CD1c-positive myeloid dendritic cell (primary cell): ENCODE results near the gene ZNF19.
"Not testable (repeated sequence)": the region's sequence is repeated elsewhere in the genome, so short reads cannot be mapped to it uniquely, and the experiment has no call there.

Experiments used
- DNase-seq: peaks from one replicate; pipeline ENCODE4 v3.0.0-alpha.2; 2016; ENCODE audit errors: extremely low spot score

ZNF19 gene

GRCh38 chr16:71489122-71489521 lies at the start of gene ZNF19:
Gene ZNF19 (minus strand): TSS chr16:71489324. CDS start chr16:71482114, 7,210 bp downstream.
- no peak for DNase-seq

- peak; percentile 31 for DNase-seq
Measured at GRCh38 chr16:71537643-71538042, 48.5 kb upstream of the ZNF19 start.

GRCh38 chr16:71536752-71537499 lies 47.8 kb upstream of the ZNF19 start:
- DNase-seq = no peak

GRCh38 chr16:71532366-71532765 lies 43.2 kb upstream of the ZNF19 start:
- DNase-seq = no peak

- no peak for DNase-seq
Measured at GRCh38 chr16:71528863-71529262, 39.7 kb upstream of the ZNF19 start.

- no peak for DNase-seq
Measured at GRCh38 chr16:71528257-71528656, 39.1 kb upstream of the ZNF19 start.

- DNase-seq = no peak
Measured at GRCh38 chr16:71526111-71526631, 37.0 kb upstream of the ZNF19 start, which contains the start of gene CHST4. Gene CHST4 (plus strand): TSS chr16:71526426. CDS start chr16:71536678, 10,252 bp downstream.

- DNase-seq = no peak
Measured at GRCh38 chr16:71524566-71525553, 35.7 kb upstream of the ZNF19 start.

- no peak for DNase-seq
Measured at GRCh38 chr16:71520550-71520949, 31.4 kb upstream of the ZNF19 start.

GRCh38 chr16:71515026-71515425 lies 25.9 kb upstream of the ZNF19 start:
- no peak for DNase-seq

- DNase-seq = no peak
Measured at GRCh38 chr16:71514476-71514875, 25.4 kb upstream of the ZNF19 start.

- no peak for DNase-seq
Measured at GRCh38 chr16:71513302-71513701, 24.2 kb upstream of the ZNF19 start.

- no peak for DNase-seq
Measured at GRCh38 chr16:71507061-71507460, 17.9 kb upstream of the ZNF19 start.

- DNase-seq = no peak
Measured at GRCh38 chr16:71504901-71505300, 15.8 kb upstream of the ZNF19 start.

GRCh38 chr16:71504051-71504450 lies 14.9 kb upstream of the ZNF19 start:
- DNase-seq = not testable (repeated sequence)

- no peak for DNase-seq
Measured at GRCh38 chr16:71501547-71501946, 12.4 kb upstream of the ZNF19 start.

- no peak for DNase-seq
Measured at GRCh38 chr16:71500964-71501363, 11.8 kb upstream of the ZNF19 start.

- peak; percentile 62 for DNase-seq
Measured at GRCh38 chr16:71499775-71500364, 10.7 kb upstream of the ZNF19 start.

GRCh38 chr16:71498031-71498430 lies 8.9 kb upstream of the ZNF19 start:
- no peak for DNase-seq

GRCh38 chr16:71493213-71493612 lies 4.1 kb upstream of the ZNF19 start:
- DNase-seq = no peak

- no peak for DNase-seq
Measured at GRCh38 chr16:71492786-71493185, 3.7 kb upstream of the ZNF19 start.

- DNase-seq = no peak
Measured at GRCh38 chr16:71491054-71491453, 1.9 kb upstream of the ZNF19 start.
